HCT116 (cell line): ENCODE data around the gene KCNRG.

Source experiments
- ELF1 ChIP-seq: IDR thresholded peaks from 2 replicates; pipeline ENCODE4 v1.6.1; 2012; ENCODE audit warnings: low read depth, borderline replicate concordance
- EZH2 ChIP-seq: fragments of 200-600 bp; sonication (generic); IDR thresholded peaks from 2 replicates; pipeline ENCODE4 v1.6.1; 2017; ENCODE audit warnings: antibody characterized with exemption, mixed run types
- EZH2phosphoT487 ChIP-seq: fragments of 200-600 bp; IDR thresholded peaks from 2 replicates; pipeline ENCODE4 v1.6.1; 2018; ENCODE audit warnings: antibody characterized with exemption, borderline replicate concordance
- POLR2A ChIP-seq: IDR thresholded peaks from 2 replicates; pipeline ENCODE4 v1.7.0; 2011; ENCODE audit warnings: borderline replicate concordance; ENCODE audit not compliant: insufficient read depth, insufficient read length; ENCODE audit errors: extremely low read depth
- POLR2AphosphoS5 ChIP-seq: IDR thresholded peaks from 2 replicates; pipeline ENCODE4 v1.6.1; 2011; ENCODE audit warnings: mild to moderate bottlenecking, low read depth, low read length, moderate library complexity
- SIN3A ChIP-seq: IDR thresholded peaks from 2 replicates; pipeline ENCODE4 v1.6.1; 2012; ENCODE audit warnings: low read depth
- YY1 ChIP-seq: IDR thresholded peaks from 2 replicates; pipeline ENCODE4 v1.6.1; 2011; ENCODE audit warnings: low read length, low read depth, moderate library complexity, mild to moderate bottlenecking; ENCODE audit not compliant: insufficient replicate concordance; ENCODE audit errors: extremely low read depth
- ZNF274 ChIP-seq: fragments of 200-500 bp; sonication (Bioruptor generic); IDR thresholded peaks from 2 replicates; pipeline ENCODE4 v1.6.1; 2014; ENCODE audit warnings: mild to moderate bottlenecking, low read depth, low read length, inconsistent platforms
- TF ChIP-seq, protein P1 (sequence below), 3 experiments: fragments of 200-600 bp in 1 of 3; sonication (generic) in 1 of 3; IDR thresholded peaks in 2 of 3; conservative IDR thresholded peaks in 1 of 3; 2 replicates each; pipeline ENCODE4 v1.5.1; 2012 to 2017; ENCODE audit warnings: low read depth in 2 of 3, low read length in 2 of 3, antibody characterized with exemption in 1 of 3, borderline replicate concordance in 1 of 3, control low read depth in 1 of 3, mild to moderate bottlenecking in 1 of 3, mixed read lengths in 1 of 3, mixed run types in 1 of 3, moderate library complexity in 1 of 3; ENCODE audit not compliant: insufficient read depth in 1 of 3
- TF ChIP-seq, protein P2 (sequence below): IDR thresholded peaks from 2 replicates; pipeline ENCODE4 v1.6.1; 2012

DNA sequence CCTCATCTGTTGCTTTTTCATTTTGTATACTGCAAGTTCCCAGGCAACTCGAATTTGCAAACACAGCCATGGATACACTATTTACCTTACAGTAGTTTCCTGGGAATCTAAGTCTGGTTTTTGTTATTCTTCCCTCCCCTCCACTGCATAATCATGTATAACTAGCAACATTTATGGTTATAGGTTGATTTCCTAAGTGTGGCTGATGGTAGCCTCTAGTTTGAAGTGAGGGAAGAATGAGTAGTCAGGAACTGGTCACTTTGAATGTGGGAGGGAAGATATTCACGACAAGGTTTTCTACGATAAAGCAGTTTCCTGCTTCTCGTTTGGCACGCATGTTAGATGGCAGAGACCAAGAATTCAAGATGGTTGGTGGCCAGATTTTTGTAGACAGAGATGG, at the start of gene KCNRG:
- TF ChIP-seq EZH2phosphoT487 (no peak), ELF1 (no peak), POLR2AphosphoS5 (no peak), POLR2A (no peak), YY1 (no peak), ZNF274 (no peak), EZH2 (no peak), SIN3A (no peak)
- TF ChIP-seq, protein P1, sequence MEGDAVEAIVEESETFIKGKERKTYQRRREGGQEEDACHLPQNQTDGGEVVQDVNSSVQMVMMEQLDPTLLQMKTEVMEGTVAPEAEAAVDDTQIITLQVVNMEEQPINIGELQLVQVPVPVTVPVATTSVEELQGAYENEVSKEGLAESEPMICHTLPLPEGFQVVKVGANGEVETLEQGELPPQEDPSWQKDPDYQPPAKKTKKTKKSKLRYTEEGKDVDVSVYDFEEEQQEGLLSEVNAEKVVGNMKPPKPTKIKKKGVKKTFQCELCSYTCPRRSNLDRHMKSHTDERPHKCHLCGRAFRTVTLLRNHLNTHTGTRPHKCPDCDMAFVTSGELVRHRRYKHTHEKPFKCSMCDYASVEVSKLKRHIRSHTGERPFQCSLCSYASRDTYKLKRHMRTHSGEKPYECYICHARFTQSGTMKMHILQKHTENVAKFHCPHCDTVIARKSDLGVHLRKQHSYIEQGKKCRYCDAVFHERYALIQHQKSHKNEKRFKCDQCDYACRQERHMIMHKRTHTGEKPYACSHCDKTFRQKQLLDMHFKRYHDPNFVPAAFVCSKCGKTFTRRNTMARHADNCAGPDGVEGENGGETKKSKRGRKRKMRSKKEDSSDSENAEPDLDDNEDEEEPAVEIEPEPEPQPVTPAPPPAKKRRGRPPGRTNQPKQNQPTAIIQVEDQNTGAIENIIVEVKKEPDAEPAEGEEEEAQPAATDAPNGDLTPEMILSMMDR (IDR thresholded peaks at IDR 0.05 in 2 of 3, conservative IDR thresholded peaks at IDR 0.05 in 1 of 3; ENCODE audit: borderline replicate concordance in 1 of 3, insufficient read depth in 1 of 3, low read depth in 2 of 3, low read length in 2 of 3): no peak
- TF ChIP-seq, protein P2, sequence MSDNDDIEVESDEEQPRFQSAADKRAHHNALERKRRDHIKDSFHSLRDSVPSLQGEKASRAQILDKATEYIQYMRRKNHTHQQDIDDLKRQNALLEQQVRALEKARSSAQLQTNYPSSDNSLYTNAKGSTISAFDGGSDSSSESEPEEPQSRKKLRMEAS: no peak
